ENCODE results near the gene PTPN11. TPM values are rescaled to one million over a fixed set of nuclear protein-coding genes. Genes with fewer than 3 reads are reported as not detected.
"Not testable (repeated sequence)": the region's sequence is repeated elsewhere in the genome, so short reads cannot be mapped to it uniquely, and the experiment has no call there.

The PTPN11 gene
- polyA plus RNA-seq, 1 experiment: 46.1 TPM

DNA sequence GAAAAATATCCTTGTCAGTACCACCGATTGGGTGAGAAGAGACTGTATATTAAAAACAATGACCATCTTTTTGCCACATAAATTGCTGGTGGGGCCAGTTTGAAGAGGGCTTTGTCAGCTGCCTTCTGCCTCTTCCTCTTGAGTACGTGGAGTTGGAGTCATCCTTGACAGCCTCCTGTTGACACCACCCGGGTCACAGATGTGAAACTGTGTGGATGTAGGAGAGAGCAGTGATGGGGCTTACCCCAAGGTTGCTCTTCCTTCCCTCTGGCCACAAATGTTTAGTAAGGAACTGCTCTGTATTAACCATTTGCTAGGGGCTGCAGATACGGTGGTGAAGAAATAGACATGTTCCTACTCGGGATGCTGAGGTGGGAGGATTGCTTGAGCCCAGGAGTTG is 12.2 kb downstream of the PTPN11 start:
- POLR2A ChIA-PET: no interaction called here
- TF ChIP-seq, protein P1, sequence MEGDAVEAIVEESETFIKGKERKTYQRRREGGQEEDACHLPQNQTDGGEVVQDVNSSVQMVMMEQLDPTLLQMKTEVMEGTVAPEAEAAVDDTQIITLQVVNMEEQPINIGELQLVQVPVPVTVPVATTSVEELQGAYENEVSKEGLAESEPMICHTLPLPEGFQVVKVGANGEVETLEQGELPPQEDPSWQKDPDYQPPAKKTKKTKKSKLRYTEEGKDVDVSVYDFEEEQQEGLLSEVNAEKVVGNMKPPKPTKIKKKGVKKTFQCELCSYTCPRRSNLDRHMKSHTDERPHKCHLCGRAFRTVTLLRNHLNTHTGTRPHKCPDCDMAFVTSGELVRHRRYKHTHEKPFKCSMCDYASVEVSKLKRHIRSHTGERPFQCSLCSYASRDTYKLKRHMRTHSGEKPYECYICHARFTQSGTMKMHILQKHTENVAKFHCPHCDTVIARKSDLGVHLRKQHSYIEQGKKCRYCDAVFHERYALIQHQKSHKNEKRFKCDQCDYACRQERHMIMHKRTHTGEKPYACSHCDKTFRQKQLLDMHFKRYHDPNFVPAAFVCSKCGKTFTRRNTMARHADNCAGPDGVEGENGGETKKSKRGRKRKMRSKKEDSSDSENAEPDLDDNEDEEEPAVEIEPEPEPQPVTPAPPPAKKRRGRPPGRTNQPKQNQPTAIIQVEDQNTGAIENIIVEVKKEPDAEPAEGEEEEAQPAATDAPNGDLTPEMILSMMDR (IDR thresholded peaks at IDR 0.05; ENCODE audit: insufficient read depth, low read depth, low read length): no peak
- no peak for DNase-seq (ENCODE audit: low read depth)
- H3K4me3 ChIP-seq (ENCODE audit: low read depth, low read length): no peak overlapping the region
- CTCF ChIA-PET: no interaction called here
- H3K36me3 ChIP-seq (ENCODE audit: control insufficient read depth, insufficient read depth, low read length): no peaks in the 10 kb centered on the region
- no peaks in the 10 kb centered on the region for H3K27me3 ChIP-seq (ENCODE audit: control insufficient read depth, insufficient read depth, low read length)

DNA sequence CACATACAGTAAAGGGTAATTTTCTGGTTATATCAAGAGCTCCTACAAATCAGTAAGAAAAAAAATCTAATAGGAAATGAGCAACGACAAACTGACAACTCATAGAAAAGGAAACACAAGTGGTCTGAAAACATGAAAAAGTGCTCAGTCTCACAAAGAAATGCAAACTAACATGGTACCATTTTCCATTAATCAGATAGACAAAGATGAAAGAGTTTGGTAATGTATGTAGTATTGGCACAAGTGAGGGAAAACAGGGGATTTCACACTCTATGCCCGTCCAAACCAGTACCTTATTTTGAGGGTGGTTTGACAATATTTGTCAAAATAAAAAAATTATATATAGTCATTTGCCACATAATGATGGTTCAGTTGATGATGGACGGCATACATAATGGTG is 13.2 kb downstream of the PTPN11 start:
- Histone ChIP-seq H3K4me3 (ENCODE audit: low read depth, low read length) (no peak overlapping the region), H3K27me3 (ENCODE audit: control insufficient read depth, insufficient read depth, low read length) (no peaks in the 10 kb centered on the region), H3K36me3 (ENCODE audit: control insufficient read depth, insufficient read depth, low read length) (no peaks in the 10 kb centered on the region)
- TF ChIP-seq, protein P1 (IDR thresholded peaks at IDR 0.05; ENCODE audit: insufficient read depth, low read depth, low read length): no peak
- no peak for DNase-seq (ENCODE audit: low read depth)
- ChIA-PET POLR2A (no interaction called here), CTCF (no interaction called here)

DNA sequence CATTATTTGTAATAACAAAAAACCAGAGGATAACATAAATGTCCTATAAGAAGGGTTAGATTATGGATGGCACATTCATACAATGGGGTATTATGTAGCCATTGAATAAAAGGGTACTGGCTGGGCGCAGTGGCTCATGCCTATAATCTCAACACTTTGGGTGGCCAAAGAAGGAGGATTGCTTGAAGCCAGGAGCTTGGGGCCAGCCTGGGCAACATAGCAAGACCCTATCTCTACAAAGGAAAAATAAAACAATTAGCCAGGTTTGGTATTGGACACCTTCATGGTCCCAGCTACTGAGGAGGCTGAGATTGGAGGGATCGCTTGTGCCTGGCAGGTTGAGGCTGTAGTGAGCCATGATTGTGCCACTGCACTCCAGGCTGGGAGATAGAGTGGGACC is 14.8 kb downstream of the PTPN11 start:
- Histone ChIP-seq H3K36me3 (ENCODE audit: control insufficient read depth, insufficient read depth, low read length) (no peaks in the 10 kb centered on the region), H3K27me3 (ENCODE audit: control insufficient read depth, insufficient read depth, low read length) (no peaks in the 10 kb centered on the region), H3K4me3 (ENCODE audit: low read depth, low read length) (no peak overlapping the region)
- TF ChIP-seq, protein P1 (IDR thresholded peaks at IDR 0.05; ENCODE audit: insufficient read depth, low read depth, low read length): no peak
- no peak for DNase-seq (ENCODE audit: low read depth)
- POLR2A ChIA-PET: no interaction called here
- CTCF ChIA-PET: no interaction called here

DNA sequence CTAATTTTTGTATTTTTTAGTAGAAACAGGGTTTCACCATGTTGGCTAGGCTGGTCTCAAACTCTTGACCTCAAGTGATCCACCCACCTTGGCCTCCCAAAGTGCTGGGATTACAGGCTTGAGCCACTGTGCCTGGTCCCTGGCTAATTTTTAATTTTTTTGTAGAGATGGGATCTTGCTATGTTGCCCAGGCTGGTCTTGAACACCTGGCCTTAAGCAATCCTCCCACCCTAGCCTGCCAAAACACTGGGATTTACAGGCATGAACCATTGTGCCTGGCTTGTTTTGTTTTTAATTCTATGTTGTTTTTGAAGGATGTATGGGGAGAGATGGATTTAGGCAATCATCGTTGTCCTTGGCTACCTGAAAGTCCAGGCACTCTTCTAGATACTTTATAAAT is 19.9 kb downstream of the PTPN11 start:
- DNase-seq (ENCODE audit: low read depth); POLR2A ChIA-PET; H3K4me3 ChIP-seq (ENCODE audit: low read depth, low read length); H3K36me3 ChIP-seq (ENCODE audit: control insufficient read depth, insufficient read depth, low read length); H3K27me3 ChIP-seq (ENCODE audit: control insufficient read depth, insufficient read depth, low read length); CTCF ChIA-PET: not testable (repeated sequence)

DNA sequence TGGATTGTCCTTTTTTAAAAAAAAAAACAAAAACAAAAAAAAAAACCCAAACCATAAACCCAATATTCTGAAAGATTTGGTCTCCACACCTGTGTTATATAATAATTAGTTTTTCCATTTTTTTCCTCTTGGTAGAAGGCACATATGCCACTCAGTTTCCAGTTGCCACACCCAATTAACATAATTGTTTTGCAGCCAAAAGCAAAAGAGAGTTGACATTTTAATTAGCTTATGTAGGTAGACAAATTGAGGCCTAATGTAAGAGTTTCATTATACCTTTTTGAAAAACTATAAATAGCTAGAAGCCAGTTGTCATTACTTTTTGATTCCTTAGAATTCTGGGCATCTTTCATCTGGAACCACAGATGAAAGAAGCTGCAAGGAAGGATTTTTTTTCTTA is 21.0 kb downstream of the PTPN11 start:
- Histone ChIP-seq H3K4me3 (ENCODE audit: low read depth, low read length) (no peak overlapping the region), H3K36me3 (ENCODE audit: control insufficient read depth, insufficient read depth, low read length) (no peaks in the 10 kb centered on the region), H3K27me3 (ENCODE audit: control insufficient read depth, insufficient read depth, low read length) (no peaks in the 10 kb centered on the region)
- no peak for DNase-seq (ENCODE audit: low read depth)
- TF ChIP-seq, protein P1 (IDR thresholded peaks at IDR 0.05; ENCODE audit: insufficient read depth, low read depth, low read length): no peak
- ChIA-PET CTCF (no interaction called here), POLR2A (no interaction called here)

DNA sequence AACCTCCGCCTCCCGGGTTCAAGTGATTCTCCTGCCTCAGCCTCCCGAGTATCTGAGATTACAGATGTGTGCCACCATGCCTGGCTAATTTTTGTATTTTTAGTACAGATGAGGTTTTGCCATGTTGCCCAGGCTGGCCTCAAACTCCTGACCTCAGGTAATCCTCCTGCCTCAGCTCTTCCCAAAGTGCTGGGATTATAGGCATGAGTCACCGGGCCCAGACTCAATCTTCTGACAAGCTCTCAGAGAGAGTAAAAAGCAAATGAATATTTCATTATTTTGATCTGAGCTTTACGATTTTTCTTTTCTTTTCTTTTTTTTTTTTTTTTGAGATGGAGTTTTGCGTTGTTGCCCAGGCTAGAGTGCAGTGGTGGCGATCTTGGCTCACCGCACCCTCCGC is 21.9 kb downstream of the PTPN11 start:
- H3K4me3 ChIP-seq (ENCODE audit: low read depth, low read length); H3K27me3 ChIP-seq (ENCODE audit: control insufficient read depth, insufficient read depth, low read length); POLR2A ChIA-PET; CTCF ChIA-PET; H3K36me3 ChIP-seq (ENCODE audit: control insufficient read depth, insufficient read depth, low read length); DNase-seq (ENCODE audit: low read depth): not testable (repeated sequence)
